Measurements from ENCODE around the gene SERPINH1.

Gene SERPINH1

GRCh38 chr11:75562048-75562835, at the start of gene SERPINH1:
TSS of gene SERPINH1 (plus strand) at chr11:75562253. CDS start at chr11:75566350, 4,097 bp downstream.
- DNase-seq: peak; percentile 74

GRCh38 chr11:75513250-75513649, 48.8 kb upstream of the SERPINH1 start:
- DNase-seq: no peak

- DNase-seq: no peak
These were observed 47.5 kb upstream of the SERPINH1 start for GRCh38 chr11:75514596-75514995.

- no peak for DNase-seq
These were observed 45.9 kb upstream of the SERPINH1 start for GRCh38 chr11:75516140-75516539.

GRCh38 chr11:75516886-75517285, 45.2 kb upstream of the SERPINH1 start:
- DNase-seq: no peak

- no peak for DNase-seq
These were observed 43.9 kb upstream of the SERPINH1 start for GRCh38 chr11:75518204-75518549.

GRCh38 chr11:75518771-75519653, 43.0 kb upstream of the SERPINH1 start:
- DNase-seq: no peak

- DNase-seq: no peak
These were observed 41.4 kb upstream of the SERPINH1 start for GRCh38 chr11:75520688-75521087.

- DNase-seq: no peak
These were observed 39.6 kb upstream of the SERPINH1 start for GRCh38 chr11:75522286-75523044.

GRCh38 chr11:75523189-75523588, 38.9 kb upstream of the SERPINH1 start:
- DNase-seq: no peak

GRCh38 chr11:75523811-75524664, 38.0 kb upstream of the SERPINH1 start:
- DNase-seq: no peak

- no peak for DNase-seq
These were observed 37.2 kb upstream of the SERPINH1 start for GRCh38 chr11:75524665-75525432.

GRCh38 chr11:75525433-75526191, 36.4 kb upstream of the SERPINH1 start, which contains the start of gene GDPD5:
TSS of gene GDPD5 (minus strand) at chr11:75525941. CDS start at chr11:75477735, 48,206 bp downstream.
- DNase-seq: peak; percentile 91

GRCh38 chr11:75526192-75526541, 35.9 kb upstream of the SERPINH1 start:
- no peak for DNase-seq

- no peak for DNase-seq
These were observed 34.9 kb upstream of the SERPINH1 start for GRCh38 chr11:75527130-75527529.

- DNase-seq: no peak
These were observed 33.9 kb upstream of the SERPINH1 start for GRCh38 chr11:75527938-75528735.

- no peak for DNase-seq
These were observed 31.5 kb upstream of the SERPINH1 start for GRCh38 chr11:75530577-75530976.

- no peak for DNase-seq
These were observed 30.7 kb upstream of the SERPINH1 start for GRCh38 chr11:75531325-75531724.

GRCh38 chr11:75532200-75533048, 29.6 kb upstream of the SERPINH1 start:
- peak; percentile 76 for DNase-seq
